Limb (tissue), 2 donors: ENCODE results near the gene LMCD1.
A peak's percentile ranks its signal among the peaks of the same experiment; 100 is the strongest.

Source experiments
- DNase-seq, 2 donors: peaks; one replicate each; pipeline ENCODE4 v3.0.0-alpha.2; 2016; ENCODE audit errors: extremely low spot score in 2 of 2

LMCD1 gene

DNA sequence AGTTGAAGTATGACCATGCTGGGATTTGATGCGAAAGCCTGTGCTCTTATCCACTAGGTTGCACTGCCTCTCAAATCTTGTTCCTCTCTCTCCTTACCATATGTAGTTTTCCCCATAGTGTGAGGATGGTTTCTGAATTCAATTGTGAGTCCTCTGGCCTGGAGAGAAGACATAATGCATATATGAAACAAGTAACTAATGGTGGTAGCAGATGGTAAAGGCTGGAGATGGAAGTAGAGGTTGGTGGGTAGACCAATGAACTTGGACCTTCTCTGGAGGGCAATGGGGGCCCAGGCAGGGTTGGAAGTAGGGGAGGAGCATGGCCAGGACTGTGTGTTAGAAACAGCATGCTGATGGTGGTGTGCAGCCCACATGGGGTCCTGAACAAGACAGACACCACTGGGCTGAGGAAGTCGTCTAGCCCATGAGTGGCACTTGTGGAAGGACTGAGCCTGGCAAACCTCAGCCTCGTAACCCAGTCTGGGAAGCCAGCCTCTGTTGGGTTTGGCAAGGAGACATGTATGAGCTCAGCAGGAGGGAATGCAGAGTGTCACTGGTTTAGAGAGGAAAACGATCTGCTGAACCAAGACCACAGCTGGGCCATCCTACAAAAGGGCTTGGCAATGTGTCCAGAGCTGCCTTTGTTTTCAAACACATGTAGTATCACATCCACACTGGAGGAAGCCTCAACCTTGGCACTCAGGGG lies 18.5 kb upstream of the LMCD1 start:
- peak; percentile 63 to 83 for DNase-seq

DNA sequence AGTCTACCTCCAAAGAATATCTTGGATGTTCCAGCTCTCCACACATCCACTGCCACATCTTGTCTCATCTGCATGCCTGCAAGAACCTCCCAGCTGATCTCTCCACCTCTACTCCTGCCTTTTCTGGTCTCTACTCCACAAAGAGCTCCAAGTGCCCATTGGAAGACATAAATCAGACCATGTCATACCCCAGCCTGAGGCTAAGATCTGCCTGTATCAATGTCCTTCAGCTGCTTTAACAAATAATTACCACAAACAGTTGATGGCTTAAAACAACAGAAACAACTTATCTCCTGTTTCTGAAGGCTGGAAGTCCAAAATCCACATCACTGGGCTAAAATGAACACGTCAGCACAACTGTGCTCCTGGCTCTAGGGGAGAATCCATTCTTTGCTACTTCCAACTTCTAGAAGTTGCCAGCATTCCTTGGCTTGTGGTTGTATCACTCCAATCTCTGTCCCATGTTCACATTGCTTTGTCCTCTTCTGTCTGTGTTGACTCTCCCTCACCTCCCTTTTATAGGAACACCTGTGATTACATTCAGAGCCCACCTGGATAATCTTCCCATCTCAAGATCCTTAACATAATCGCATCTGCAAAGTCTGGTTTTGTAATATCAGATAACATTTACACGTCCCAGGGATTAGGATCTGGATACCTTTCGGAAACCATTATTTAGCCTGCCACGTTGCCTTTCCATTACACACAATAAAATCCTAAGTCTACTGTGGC lies 17.0 kb upstream of the LMCD1 start:
- no peak for DNase-seq

DNA sequence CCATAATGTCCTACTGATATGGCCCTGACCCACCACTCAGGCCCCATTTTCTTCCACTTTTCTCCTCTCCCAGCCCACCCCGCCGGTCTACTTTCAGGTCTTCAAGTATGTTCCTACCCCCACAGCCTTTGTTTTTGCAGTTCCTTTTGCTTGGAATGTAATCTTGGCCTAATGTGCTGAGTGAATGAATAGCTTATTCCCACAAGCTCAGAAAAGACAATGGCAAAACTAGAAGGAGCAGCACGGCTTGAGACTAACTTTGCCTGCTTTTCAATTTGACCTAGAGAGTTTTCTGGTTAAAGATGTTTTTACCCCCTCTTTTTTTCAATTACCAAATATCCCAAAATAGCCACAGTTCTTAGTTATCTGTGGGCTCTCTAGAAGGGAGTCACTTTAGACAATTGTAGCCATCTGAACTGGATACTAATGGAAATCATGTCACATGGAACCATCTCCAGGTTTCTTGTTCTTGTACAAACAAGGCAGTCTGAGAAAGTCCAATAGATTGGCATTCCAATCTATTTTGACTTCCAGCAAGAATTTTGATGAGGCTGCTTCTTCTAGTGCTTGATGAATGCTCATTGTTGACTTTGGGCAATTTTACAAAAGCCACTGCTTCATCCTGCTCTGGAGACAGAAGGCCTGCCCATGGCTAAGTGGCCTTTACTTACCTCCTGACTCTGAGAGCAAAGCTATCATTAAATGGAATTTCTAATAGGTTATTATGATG lies 16.3 kb upstream of the LMCD1 start:
- DNase-seq: no peak

GRCh38 chr3:8485943-8486342 lies 15.7 kb upstream of the LMCD1 start:
- DNase-seq: no peak

GRCh38 chr3:8486434-8486833 lies 15.2 kb upstream of the LMCD1 start:
- DNase-seq: no peak

- DNase-seq: no peak
These were observed 14.7 kb upstream of the LMCD1 start for GRCh38 chr3:8486936-8487335.

GRCh38 chr3:8488411-8488810 lies 13.2 kb upstream of the LMCD1 start:
- no peak for DNase-seq

- no peak for DNase-seq
These were observed 12.7 kb upstream of the LMCD1 start for GRCh38 chr3:8488877-8489276.

DNA sequence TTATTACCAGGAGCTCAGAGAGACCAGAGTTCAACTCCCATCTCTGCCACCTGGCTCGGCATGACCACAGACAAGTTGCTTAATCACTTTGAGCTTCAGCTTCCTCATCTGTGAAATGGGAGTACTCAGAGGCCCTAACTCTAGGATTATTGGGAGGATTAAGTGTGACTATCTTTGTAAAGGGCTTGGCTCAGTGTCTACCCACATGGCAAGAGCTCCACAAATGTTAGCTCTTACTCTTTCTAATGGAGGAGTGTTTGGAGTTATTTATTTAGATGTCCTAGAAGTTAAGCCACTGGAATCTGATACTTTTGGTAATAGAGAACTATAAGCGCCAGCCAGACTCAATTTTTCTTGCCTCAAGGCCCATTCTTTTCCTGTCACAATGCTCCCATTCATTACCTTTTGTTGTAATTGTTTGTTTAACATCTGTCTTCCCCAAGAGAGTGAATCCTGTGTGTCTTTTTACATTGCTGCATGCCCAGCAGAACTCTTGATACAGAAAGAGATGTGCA lies 12.3 kb upstream of the LMCD1 start:
- DNase-seq: peak in 1 of 2 donors; percentile 27

DNA sequence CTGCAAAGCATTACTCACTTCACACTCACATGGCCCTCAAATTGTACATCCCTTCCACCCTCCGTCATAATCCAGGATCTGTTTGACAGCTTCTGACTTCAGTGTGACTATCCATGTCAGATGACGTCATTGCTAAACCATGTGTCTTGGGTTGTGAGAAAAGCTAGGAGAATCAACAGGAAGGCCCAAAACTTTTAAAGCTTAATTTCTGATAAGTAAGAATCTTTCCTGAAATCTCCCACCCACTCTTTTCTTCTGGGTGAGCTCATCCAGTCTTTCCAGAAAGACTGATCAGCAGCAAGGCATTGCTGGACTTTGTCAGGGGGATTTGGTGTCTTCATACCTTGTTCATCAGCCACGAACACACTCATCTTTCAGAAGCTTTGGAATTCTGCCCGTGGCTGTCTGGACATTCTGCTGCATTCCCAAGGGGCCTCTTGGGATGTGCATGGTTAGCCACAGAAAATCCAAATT lies 11.5 kb upstream of the LMCD1 start:
- DNase-seq: peak in 1 of 2 donors; percentile 40

DNA sequence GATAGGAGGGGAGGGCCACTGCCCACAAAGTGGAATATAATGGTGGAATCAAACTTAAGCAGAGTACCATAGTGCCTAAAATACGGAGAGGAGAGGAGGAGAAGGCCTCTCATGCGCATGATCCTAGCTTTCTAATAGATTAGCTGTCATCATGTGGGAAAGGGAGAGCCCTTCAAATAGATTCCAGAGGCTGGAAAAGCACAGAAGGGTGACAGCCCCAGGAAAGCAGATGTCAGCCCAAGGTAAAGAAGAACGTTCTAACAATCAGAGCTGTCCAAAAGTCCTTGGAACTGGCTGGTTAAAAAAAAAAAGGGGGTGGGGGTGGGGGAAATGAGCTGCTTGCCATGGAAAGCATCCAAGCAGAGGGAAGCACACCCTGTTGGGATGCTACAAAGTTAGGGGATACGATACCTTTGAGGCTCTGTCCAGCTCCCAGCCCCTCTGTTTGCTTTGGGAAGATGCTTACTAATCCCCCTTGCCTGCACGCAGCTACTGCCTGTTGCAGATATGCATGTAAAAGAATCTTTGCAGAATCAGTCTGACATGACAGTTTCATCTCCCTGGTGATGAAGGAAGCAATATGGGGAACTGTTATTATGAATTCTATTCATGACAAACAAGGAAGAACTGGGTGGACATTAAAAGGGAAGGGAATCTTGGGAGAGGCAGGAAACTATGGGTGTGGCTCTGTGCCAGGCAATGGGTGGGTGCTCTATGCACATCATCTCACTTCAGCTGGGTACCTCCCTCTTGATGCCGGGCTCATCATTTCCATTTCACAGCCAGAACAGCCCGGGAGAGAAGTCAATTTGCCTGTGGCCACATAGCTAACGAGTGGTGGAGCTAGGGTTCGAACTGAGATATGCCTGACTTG lies 10.1 kb upstream of the LMCD1 start:
- no peak for DNase-seq

GRCh38 chr3:8492744-8493511 lies 8.7 kb upstream of the LMCD1 start:
- no peak for DNase-seq

- DNase-seq: no peak
These were observed 7.9 kb upstream of the LMCD1 start for GRCh38 chr3:8493744-8494143.

- DNase-seq: no peak
These were observed 7.3 kb upstream of the LMCD1 start for GRCh38 chr3:8494327-8494726.

- DNase-seq: no peak
These were observed 4.0 kb upstream of the LMCD1 start for GRCh38 chr3:8497582-8497981.

- no peak for DNase-seq
These were observed 2.4 kb upstream of the LMCD1 start for GRCh38 chr3:8499181-8499611.

DNA sequence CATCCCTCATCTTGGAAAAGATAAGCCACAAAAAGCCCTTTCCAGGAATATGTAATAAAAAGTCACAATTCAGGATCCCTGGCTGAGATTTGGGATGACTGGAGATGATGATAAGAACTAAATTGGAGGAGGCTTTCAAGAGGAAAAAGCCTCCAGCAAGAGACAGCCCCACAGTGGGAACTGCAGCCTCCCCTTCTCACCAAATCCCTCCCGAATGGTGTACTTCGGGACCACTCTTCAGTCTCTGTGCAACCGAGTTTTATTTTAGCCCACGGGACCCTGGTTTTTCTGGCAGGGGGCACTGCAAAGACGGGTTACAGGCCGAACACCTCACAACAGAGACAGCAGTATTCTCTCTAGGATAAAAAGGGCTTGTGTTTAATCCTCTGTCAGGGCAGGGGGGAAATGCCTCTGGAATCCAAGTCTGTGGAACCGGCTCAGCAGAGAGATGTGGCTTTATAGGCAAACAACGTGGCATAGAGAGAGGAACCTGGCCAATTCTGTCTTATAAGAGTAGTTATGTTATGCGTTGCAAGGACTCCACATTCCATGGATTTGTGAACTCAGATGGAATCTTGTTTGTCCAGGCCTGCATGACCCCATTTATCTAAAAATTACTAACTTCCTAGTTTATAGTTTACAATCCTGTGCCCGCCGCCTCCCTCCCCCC lies 1.2 kb upstream of the LMCD1 start:
- DNase-seq: peak; percentile 43 to 61

DNA sequence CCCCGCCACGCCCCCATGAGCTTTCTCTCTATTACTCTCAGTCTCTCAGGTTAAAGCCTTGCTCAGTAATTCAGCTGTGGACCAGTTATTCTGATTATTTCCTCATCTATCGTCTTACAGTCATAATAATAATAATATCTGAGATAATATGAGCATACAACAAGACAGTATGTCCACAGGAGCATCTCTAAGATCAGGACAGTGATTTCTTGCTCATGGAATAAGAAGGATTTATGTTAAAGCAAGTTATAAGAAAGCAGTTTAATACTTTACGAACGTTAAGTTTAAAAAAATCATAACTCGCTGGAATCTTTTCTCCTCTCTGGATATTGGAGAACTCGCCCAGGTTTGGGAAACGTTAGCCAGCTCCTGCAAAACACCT lies 643 bp upstream of the LMCD1 start:
- no peak for DNase-seq

DNA sequence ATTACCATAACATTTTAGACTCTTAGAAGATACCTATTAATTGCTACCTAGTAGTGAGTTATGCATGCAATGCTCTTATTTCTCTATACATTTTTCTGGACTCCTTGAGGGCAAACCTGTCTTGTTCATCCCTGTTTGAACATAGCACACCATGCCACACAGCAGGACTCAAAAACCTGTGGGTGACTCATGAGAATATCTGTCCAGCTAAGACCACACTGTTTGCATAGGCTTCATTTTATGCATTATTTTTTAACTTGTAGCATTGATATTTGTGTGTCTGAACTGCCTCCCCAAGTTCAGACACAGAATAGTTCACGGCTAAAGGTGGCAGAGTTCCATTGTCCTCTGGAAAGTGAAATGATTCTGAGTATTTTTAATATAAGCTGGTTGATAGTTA lies 1.8 kb downstream of the LMCD1 start:
- no peak for DNase-seq
